ENCODE data around the gene CITED4. TPM values are rescaled to one million over a fixed set of nuclear protein-coding genes. Genes with fewer than 3 reads are reported as not detected.

CITED4 gene
- total and polyA plus RNA-seq, 2 experiments from 2014 or later, result 98.6 to 180 TPM

GRCh38 chr1:40841602-40842001 lies 20.6 kb downstream of the CITED4 start:
- no peak overlapping the region for H3K27ac ChIP-seq
- H3K27me3 ChIP-seq, result no peaks in the 10 kb centered on the region
- peaks cover 4% of the 10 kb centered on the region for H3K4me1 ChIP-seq (ENCODE audit: low read depth)
- TF ChIP-seq CTCF (IDR thresholded peaks at IDR 0.05; ENCODE audit: low read depth, low read length), result no peak
- H3K4me3 ChIP-seq, result no peak overlapping the region
- H3K36me3 ChIP-seq, result no peaks in the 10 kb centered on the region
- H3K9me3 ChIP-seq (ENCODE audit: low read depth), result no peaks in the 10 kb centered on the region
- DNase-seq (ENCODE audit: low read depth in 1 of 2, low spot score in 1 of 2), result no peak

DNA sequence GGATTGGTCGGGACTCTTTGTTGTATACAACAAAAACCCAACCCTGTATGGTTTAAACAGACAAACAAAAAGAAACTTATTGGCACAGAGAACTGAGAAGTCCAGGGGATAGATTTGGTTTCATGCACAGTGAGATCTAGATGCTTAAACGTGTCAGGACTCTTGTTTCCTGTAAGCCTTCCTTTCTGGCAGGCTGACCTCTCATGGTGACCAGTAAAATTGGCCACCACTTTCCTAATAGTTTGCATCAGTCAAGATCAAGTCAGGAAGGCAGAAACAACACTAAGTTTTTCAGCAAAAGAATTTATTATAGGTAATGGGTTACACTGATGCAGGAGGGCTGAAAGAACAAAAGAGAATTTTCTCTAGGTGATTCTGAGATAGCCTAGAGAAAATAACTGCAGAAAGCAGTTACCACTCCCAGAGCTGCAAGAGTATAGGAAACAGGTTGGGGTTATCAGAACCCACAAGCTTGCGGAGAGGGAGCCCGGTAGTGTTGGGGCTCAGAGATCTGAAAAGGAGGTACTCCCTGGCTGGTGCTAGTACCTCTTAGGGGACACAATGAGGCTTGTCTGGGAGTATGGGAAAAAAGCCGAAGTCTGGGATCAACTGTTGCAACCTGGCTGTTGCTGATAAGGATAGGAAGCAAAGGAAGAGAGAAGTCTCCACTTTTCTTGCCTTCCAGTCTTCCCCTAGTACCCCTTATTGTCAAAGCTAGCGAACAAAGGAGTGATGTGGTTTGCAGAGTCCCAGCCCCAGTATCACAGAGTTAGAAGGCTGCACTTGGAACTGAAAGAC lies 21.4 kb downstream of the CITED4 start:
- no peaks in the 10 kb centered on the region for H3K27me3 ChIP-seq
- no peak for DNase-seq (ENCODE audit: low read depth in 1 of 2, low spot score in 1 of 2)
- no peaks in the 10 kb centered on the region for H3K36me3 ChIP-seq
- peaks cover 4% of the 10 kb centered on the region for H3K4me1 ChIP-seq (ENCODE audit: low read depth)
- peak; percentile 6 for TF ChIP-seq CTCF (IDR thresholded peaks at IDR 0.05; ENCODE audit: low read depth, low read length)
- no peak overlapping the region for H3K4me3 ChIP-seq
- no peaks in the 10 kb centered on the region for H3K9me3 ChIP-seq (ENCODE audit: low read depth)
- no peak overlapping the region for H3K27ac ChIP-seq

- H3K4me3 ChIP-seq, result no peak overlapping the region
- H3K36me3 ChIP-seq, result no peaks in the 10 kb centered on the region
- no peak for TF ChIP-seq CTCF (IDR thresholded peaks at IDR 0.05; ENCODE audit: low read depth, low read length)
- no peak overlapping the region for H3K27ac ChIP-seq
- H3K9me3 ChIP-seq (ENCODE audit: low read depth), result no peaks in the 10 kb centered on the region
- no peaks in the 10 kb centered on the region for H3K27me3 ChIP-seq
- DNase-seq (ENCODE audit: low read depth in 1 of 2, low spot score in 1 of 2), result no peak
- peaks cover 4% of the 10 kb centered on the region for H3K4me1 ChIP-seq (ENCODE audit: low read depth)
These were observed 22.2 kb downstream of the CITED4 start for GRCh38 chr1:40839943-40840335.

- Histone ChIP-seq H3K27me3 (no peaks in the 10 kb centered on the region), H3K27ac (no peak overlapping the region), H3K4me1 (ENCODE audit: low read depth) (peaks cover 4% of the 10 kb centered on the region), H3K9me3 (ENCODE audit: low read depth) (no peaks in the 10 kb centered on the region), H3K4me3 (no peak overlapping the region), H3K36me3 (no peaks in the 10 kb centered on the region)
- DNase-seq (ENCODE audit: low read depth in 1 of 2, low spot score in 1 of 2), result no peak
- no peak for TF ChIP-seq CTCF (IDR thresholded peaks at IDR 0.05; ENCODE audit: low read depth, low read length)
These were observed 22.9 kb downstream of the CITED4 start for GRCh38 chr1:40838980-40839942.

- no peaks in the 10 kb centered on the region for H3K36me3 ChIP-seq
- DNase-seq (ENCODE audit: low read depth in 1 of 2, low spot score in 1 of 2), result no peak
- H3K9me3 ChIP-seq (ENCODE audit: low read depth), result no peaks in the 10 kb centered on the region
- no peak overlapping the region for H3K4me3 ChIP-seq
- no peaks in the 10 kb centered on the region for H3K27me3 ChIP-seq
- no peak for TF ChIP-seq CTCF (IDR thresholded peaks at IDR 0.05; ENCODE audit: low read depth, low read length)
- peaks cover 4% of the 10 kb centered on the region for H3K4me1 ChIP-seq (ENCODE audit: low read depth)
- no peak overlapping the region for H3K27ac ChIP-seq
These were observed 23.9 kb downstream of the CITED4 start for GRCh38 chr1:40838045-40838979.
